Measurements from ENCODE around the gene SNX14. TPM values are rescaled to one million over a fixed set of nuclear protein-coding genes. Genes with fewer than 3 reads are reported as not detected.

Gene SNX14
- polyA plus RNA-seq, 1 experiment, result 114 TPM

DNA sequence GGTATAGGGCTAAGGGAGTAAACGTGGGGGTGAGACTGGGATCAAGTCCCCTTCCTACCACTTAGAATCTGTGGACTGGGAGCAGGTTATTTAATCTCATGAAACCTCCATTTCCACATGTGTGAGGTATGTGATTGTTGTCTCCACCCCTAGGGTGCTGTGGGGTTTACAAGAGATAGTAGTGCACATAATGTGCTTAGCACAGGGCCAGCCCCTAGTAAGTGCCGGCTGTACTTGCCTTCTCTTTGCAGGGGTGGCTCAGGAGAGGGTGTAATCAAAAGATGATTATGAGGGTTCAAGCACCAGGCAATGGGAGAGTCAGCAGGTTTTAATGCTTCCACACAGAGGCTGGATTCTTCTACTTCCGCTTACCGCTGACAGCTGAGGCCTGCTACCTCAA, 136.9 kb downstream of the SNX14 start:
- Histone ChIP-seq H3K27ac (ENCODE audit: low read depth, low read length) (no peak overlapping the region), H3K9me3 (ENCODE audit: control insufficient read depth, insufficient read depth, low read length) (no peaks in the 10 kb centered on the region), H3K4me3 (ENCODE audit: low read depth, low read length) (no peak overlapping the region), H3K27me3 (ENCODE audit: control insufficient read depth, insufficient read depth, low read length) (no peaks in the 10 kb centered on the region)
- DNase-seq (ENCODE audit: low read depth, low spot score), result no peak
- ChIA-PET POLR2A (no interaction called here), CTCF (interaction anchor here (1.8 to 16.1 kb wide), 2 partner anchors 26 to 102 kb away, joined by 9 to 201 read pairs; no protein-coding TSS in a partner anchor)
- TF ChIP-seq, protein P1, sequence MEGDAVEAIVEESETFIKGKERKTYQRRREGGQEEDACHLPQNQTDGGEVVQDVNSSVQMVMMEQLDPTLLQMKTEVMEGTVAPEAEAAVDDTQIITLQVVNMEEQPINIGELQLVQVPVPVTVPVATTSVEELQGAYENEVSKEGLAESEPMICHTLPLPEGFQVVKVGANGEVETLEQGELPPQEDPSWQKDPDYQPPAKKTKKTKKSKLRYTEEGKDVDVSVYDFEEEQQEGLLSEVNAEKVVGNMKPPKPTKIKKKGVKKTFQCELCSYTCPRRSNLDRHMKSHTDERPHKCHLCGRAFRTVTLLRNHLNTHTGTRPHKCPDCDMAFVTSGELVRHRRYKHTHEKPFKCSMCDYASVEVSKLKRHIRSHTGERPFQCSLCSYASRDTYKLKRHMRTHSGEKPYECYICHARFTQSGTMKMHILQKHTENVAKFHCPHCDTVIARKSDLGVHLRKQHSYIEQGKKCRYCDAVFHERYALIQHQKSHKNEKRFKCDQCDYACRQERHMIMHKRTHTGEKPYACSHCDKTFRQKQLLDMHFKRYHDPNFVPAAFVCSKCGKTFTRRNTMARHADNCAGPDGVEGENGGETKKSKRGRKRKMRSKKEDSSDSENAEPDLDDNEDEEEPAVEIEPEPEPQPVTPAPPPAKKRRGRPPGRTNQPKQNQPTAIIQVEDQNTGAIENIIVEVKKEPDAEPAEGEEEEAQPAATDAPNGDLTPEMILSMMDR (IDR thresholded peaks at IDR 0.05; ENCODE audit: low read depth, low read length), result no peak

Other genes with a start within 250 kb of the SNX14 start
- gene NT5E, start 143.8 kb downstream of the SNX14 start, polyA plus RNA-seq (2011; rRNA removed), result 127 and 164 TPM in 2 replicates
- 38.5 and 40.4 TPM in 2 replicates for gene SYNCRIP, start 49.0 kb upstream of the SNX14 start, polyA plus RNA-seq (2011; rRNA removed)

Measured in AG04450 (cell line).